Epithelial cell of proximal tubule (primary cell): ENCODE data around the gene AOAH. TPM values are rescaled to one million over a fixed set of nuclear protein-coding genes. Genes with fewer than 3 reads are reported as not detected.

Experiments
- DNase-seq: peaks from one replicate; pipeline ENCODE4 v3.0.0-alpha.2; 2011; ENCODE audit warnings: low read depth
- H3K4me3 ChIP-seq: 2 replicates; pipeline ENCODE4 v1.5.1; 2011; ENCODE audit warnings: low read depth, mild to moderate bottlenecking, low read length
- CTCF ChIP-seq: conservative IDR thresholded peaks from 2 replicates; pipeline ENCODE4 v1.5.1; 2012; ENCODE audit warnings: low read depth, mild to moderate bottlenecking, low read length
- total RNA-seq: library from RNA; depleted of rRNA; stranded (reverse); fragments of >200 nt; gene quantifications from 2 replicates; pipeline ENCODE4 v1.2.3, GENCODE V29; 2015

The AOAH gene
- total RNA-seq, 1 donor from 2014 or later, result 1.2 TPM

GRCh38 chr7:36611703-36612102, 112.6 kb downstream of the AOAH start:
- no peak for TF ChIP-seq CTCF
- DNase-seq, result no peak
- no peak overlapping the region for H3K4me3 ChIP-seq

GRCh38 chr7:36607721-36608095, 116.6 kb downstream of the AOAH start:
- no peak for DNase-seq
- TF ChIP-seq CTCF, result no peak
- H3K4me3 ChIP-seq, result no peak overlapping the region

- TF ChIP-seq CTCF, result no peak
- no peak for DNase-seq
- no peak overlapping the region for H3K4me3 ChIP-seq
Measured at GRCh38 chr7:36606976-36607720, 117.1 kb downstream of the AOAH start.

GRCh38 chr7:36606153-36606975, 117.9 kb downstream of the AOAH start:
- H3K4me3 ChIP-seq, result no peak overlapping the region
- TF ChIP-seq CTCF, result no peak
- no peak for DNase-seq

- TF ChIP-seq CTCF, result no peak
- DNase-seq, result peak; percentile 42
- H3K4me3 ChIP-seq, result no peak overlapping the region
Measured at GRCh38 chr7:36605261-36606051, 118.8 kb downstream of the AOAH start.

GRCh38 chr7:36604806-36605205, 119.5 kb downstream of the AOAH start:
- no peak overlapping the region for H3K4me3 ChIP-seq
- DNase-seq, result peak; percentile 25
- no peak for TF ChIP-seq CTCF
